ENCODE measurements around the gene BMP2. TPM values are rescaled to one million over a fixed set of nuclear protein-coding genes. Genes with fewer than 3 reads are reported as not detected.

BMP2 gene
- not detected in 2 replicates for total RNA-seq (2014; rRNA removed; shearing (Covaris generic))

DNA sequence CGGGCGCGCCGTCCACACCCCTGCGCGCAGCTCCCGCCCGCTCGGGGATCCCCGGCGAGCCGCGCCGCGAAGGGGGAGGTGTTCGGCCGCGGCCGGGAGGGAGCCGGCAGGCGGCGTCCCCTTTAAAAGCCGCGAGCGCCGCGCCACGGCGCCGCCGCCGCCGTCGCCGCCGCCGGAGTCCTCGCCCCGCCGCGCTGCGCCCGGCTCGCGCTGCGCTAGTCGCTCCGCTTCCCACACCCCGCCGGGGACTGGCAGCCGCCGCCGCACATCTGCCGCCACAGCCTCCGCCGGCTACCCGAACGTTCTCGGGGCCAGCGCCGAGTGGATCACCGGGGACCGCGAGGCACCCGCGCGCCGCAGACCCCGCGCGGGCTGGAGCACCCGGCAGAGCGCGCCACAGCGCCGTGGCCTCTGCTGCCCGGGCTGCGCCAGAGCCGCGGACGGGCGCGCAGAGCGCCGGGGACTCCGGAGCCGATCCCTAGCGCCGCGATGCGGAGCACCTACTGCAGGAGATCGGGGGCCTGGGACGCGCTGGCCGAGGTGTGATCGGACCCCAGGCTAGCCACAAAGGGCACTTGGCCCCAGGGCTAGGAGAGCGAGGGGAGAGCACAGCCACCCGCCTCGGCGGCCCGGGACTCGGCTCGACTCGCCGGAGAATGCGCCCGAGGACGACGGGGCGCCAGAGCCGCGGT is at the start of gene BMP2:
Gene BMP2 (plus strand): TSS at position 151 of the 692 bp plus-strand sequence. CDS start 2,441 bp downstream, outside the sequence.
- DNase-seq (ENCODE audit: low spot score), result peak; percentile 2

DNA sequence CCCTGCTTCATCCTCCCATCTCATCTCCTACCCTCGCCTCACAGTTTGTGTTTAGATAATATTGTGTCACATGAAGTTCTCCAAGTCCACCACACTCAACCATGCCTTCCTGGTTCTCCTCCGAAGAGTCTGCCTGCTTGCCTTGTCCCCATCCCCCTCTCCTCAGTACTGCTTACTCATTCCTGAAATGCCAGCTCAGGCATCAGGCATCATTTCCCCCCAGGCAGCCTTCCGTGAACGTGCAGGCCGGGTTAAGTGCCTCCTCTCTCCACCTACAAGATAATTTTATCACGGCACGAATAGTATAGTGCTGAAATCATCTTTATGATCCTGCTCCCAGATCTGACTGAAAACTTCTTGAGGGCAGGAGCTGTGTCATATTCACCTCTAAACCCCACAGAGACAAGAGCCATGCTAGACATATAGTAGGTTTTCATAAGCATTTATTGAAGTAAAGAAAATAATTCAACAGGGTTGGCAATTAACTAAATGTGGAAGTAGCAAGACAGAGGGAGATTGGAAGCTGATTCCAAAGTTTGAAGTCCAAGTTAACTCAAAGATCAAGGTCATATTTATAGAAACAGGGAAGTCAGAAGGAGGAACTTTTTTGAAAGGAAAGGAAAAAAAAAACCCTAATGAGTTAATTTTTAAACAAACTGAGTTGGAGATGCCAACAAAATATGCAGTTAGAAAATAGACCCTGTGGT is 48.7 kb upstream of the BMP2 start:
- DNase-seq (ENCODE audit: low spot score), result peak; percentile 6

DNA sequence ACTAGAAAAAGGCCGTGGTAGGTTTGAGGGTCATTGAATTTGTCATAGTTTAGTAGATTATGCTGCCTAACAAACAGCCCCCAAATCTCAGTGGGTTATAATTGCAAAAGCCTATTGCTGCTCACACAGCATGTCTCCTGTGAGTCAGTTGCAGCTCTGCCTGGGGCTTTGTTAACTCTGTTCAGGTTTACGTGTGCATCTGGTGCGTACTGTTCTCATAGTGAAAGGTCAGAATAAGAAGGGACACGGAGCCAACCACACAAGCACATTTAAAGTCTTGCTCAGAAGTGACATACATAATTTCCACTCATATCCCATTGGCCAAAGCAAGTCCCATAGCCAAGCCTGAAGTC is 48.1 kb upstream of the BMP2 start:
- no peak for DNase-seq (ENCODE audit: low spot score)

DNA sequence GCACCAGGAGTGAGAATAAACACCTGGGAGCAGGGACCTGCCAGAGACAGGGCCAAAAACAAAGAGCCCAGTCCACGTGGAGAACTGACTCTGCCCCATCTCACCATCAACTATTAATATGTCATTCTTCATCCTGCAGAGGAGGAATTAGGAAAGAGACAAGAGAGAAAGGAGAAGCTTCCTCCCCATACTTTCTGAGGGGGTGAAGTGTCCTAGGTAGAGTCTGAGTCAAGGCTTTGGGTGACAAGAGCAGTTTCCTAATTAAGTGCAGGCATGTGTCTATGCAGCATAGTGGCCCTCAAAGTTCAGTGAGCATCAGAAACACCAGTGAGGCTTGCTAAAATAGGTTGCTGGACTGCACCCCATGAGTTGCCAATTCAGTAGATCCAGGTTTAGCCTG is 40.7 kb upstream of the BMP2 start:
- DNase-seq (ENCODE audit: low spot score), result no peak

DNA sequence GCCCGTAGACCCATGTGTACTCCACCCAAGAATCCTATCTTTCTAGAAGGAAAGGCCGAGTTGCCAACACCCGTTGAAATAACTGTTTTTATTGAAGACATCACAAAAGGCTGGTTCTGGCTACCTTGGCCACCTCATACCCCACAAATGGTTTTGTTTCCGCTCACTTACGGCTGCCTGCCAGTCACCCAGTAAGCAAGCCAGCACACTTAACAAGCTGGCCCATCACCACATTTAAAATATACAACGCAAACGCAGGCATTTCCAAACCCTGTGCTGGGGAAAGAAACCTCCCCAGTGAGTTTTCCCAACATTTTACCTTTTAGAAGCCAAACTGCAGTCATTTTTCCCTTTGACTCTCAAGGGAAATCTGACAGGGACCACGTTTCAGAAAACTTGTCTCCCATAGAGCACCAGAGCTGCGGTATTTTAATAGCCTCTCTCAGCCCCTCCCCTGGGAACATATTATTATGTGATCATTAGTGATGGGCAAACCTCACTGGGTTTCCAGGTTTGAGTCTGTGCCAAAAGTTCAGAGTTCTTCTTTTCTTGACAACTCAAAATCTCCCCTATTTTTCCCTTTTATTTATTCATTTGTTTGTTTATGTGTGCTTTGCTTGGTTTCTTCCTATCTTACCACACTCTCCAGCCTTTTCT is 36.7 kb upstream of the BMP2 start:
- DNase-seq (ENCODE audit: low spot score), result no peak

DNA sequence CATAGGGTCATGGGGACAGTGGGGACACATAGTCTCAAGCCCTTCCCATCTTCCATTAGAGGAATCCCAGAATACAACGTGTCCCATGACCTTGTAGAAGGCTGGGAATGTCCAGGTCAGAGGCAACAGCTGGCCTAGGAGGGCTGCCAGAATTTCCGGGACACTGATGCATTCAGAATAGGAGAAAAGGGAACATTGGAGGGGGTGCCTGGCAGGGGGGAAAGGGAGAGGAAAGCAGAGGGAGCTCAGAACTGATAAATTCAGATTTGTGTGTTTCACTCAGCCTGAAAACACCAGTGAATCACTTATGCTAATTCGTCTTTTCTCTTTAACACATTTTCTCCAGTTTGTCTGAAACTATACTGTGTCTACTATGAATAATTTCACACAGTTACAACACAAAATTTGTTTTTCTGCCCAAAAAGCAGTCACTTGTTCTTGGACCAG is 35.5 kb upstream of the BMP2 start:
- no peak for DNase-seq (ENCODE audit: low spot score)

DNA sequence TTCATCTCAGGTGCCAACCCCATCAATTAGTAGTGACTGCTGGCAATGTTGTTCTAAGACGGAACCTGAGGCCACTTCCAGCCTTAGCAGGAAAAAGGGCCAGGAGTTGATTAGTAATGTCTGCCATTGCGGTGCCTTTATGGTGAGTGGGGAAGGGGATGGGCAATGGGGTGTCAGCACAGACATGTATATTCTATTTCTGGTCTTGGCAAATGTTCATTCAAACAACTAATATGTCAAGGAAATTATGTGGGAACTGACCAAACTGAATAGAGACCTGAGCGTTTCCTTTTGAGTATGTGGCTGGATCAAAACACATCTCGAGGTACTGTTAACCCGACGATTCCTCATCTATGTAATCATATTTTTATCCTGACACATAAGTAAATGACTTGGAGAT is 34.6 kb upstream of the BMP2 start:
- no peak for DNase-seq (ENCODE audit: low spot score)

DNA sequence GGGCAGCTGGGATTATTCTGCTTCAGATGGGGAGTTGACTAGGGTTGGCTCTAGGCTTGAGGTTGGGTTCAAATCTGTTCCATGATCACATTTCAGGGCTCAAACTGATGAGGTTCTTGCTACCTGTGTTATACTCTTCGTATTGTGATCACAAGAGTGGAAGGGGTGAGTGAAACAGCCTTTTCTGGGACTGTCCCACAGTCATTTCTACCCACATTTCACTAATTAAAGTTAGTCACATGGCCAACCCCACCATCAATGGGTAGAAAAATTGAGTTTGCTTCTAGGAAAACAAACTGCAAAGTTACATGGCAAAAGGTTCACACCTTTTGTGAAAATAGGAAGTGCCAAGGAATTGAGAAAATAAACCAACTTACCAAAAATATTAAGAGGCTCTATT is 33.5 kb upstream of the BMP2 start:
- DNase-seq (ENCODE audit: low spot score), result no peak

DNA sequence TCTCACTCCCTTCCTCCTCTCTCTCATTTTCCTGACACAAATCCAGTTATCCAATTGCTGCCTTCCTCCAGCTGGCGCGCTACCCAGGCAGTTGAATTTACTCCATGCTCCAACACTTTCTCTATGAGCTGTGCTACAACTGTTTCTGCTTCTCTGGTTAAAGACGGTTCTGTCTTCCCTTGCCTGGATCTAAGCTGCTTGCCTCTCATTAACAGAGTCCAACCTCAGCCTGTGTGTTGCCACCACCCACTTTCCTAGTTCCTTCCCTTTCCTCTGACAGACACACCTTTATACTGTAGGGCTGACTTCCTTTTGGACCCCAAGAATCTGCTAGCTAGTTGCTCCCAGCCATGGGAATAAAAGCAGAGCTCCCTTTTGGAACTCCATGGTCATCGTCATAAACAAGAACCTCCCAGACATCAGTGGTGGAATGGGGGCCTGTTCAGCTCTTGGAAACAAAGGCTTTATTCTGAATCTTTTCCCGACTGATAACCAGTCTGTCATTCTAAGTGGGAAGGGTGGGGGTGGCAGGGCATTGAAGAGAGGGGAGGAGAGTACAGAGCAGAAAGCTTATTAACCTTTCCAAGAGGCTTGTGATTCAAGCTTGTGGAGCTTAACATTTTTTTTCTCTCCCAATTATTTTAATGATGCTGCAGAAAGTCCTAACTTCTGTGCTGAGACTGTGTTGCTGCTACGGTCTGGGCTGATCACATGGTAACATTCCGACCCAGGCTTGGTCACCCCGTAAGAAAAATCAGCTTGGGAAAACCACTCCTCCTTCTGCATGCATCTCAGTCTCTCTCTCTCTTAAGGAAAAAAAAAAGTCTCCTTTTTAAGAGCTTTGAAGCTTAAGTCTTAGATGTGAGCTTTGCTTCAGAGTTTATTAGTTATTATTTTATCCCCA is 31.3 kb upstream of the BMP2 start:
- DNase-seq (ENCODE audit: low spot score), result no peak

DNA sequence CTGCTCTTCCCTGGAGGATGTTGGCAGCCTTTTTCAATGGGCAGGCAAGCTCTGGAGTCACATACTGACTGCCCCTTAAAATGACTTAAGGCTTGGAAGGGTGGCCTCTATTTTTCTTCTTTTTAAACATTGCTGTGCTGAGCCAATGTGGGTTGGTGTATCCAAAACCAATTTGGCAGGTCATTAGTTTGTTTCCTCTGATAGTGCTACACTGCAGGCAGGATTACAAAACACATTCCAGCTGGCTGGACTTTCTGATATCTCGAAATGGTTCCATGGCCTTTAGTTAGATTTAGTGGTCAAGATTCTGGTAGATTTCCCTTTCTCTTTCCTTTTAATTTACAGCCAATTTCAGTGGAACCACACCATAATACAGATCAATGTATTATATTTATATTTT is 28.1 kb upstream of the BMP2 start:
- DNase-seq (ENCODE audit: low spot score), result no peak

DNA sequence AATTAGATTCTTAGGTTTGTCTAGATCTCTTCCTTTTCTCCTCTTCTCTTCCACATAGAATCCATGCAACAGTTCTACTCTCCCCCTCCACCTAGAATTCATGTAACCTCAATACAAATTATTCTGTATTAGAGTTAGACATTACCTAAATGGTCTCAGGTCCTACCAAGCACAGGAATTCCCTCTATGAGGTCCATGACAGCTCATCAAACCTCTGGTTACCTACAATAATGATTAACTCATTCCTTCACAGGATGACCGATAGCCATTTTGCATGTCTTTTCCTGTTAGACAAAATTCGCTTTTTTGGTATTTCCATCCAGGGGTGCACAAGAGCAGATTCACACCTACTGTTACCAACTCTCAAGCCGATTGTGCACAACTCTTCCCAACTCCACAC is 27.4 kb upstream of the BMP2 start:
- no peak for DNase-seq (ENCODE audit: low spot score)

DNA sequence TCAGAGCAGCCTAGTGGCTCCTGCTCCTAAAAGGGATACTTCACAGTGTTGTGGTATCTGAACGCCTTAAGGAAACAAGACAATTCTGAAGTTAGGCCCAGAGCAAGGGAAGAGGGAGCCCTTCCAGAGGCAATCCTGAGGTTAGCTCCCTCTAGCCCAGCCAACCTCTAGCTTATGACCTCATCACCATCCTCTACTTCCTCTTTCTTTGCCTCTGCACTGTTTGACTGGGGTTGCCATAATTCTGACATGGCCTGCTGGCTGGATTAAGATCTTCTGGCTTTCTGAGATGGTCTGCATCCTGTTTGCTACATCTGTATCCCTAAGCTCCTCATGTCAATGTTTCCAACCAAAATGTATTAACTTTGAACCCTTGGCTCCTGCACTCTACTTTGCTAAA is 23.3 kb upstream of the BMP2 start:
- no peak for DNase-seq (ENCODE audit: low spot score)

DNA sequence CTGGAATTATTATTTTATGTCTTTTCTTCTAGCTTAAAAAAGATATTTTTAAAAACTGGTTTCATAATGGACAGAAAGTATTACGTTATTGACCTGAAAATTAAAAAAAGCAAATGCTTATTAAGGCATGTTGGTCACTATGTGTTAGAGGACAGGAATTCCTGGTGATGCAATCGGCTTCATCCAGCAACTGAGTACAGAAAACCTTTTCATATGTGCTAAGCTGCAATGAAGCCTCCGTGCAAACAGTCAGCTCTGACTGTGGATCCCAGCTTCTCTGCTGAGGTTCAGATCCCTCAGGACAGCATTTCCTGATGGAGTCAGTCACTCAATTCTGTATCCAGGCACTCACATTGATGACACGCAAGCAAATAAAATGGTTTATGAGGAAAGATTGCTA is 22.7 kb upstream of the BMP2 start:
- DNase-seq (ENCODE audit: low spot score), result no peak

DNA sequence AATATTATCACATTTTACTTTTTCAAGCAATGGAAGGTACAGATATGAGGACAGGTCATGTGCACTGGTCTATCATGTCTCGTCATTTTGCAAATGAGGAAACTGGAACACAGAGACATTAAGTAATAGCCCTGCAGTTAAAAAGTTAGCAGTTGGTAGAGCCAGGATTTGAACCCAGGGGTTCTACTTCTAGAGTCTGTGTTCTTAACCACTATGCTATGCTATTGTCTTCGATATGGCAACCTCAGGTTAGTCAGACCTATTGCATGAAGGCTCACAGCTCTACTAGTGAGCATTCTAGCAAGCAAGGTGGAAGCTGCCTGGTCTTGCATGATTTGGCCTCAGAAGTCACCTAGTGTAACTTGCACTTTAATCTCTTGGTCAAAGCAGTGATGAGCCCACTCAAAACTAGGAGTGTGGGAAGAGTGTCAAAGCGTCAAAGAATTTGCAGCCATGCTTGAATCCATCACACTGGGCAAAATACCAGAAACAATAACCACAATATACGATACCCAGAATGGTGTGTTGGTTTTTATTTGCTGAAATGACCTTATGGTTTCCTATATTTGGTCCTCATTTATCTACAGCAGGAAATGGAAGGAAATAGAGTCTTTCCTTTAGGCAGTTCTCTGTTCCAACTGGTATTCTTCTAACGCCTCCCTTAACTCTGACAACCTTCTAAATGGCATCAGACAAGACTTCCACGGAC is 20.4 kb upstream of the BMP2 start:
- no peak for DNase-seq (ENCODE audit: low spot score)

DNA sequence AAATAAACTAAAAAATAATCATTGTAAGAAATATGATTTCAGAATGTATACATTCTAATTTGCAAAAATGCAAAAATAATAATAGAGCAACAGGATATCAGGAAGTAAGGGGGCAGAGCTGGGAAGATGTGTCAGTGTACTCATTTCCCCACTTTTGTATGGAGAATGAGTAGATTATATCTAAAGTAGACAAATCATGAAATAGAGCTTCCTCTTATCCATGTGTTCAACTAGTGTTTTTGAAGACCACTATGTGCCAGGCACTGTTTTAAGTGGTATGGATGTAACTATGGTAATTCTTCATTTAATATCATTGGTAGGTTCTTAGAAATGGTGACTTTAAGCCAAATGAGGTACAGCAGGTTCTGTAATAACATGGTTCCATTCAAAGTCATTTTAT is 17.0 kb upstream of the BMP2 start:
- DNase-seq (ENCODE audit: low spot score), result no peak

DNA sequence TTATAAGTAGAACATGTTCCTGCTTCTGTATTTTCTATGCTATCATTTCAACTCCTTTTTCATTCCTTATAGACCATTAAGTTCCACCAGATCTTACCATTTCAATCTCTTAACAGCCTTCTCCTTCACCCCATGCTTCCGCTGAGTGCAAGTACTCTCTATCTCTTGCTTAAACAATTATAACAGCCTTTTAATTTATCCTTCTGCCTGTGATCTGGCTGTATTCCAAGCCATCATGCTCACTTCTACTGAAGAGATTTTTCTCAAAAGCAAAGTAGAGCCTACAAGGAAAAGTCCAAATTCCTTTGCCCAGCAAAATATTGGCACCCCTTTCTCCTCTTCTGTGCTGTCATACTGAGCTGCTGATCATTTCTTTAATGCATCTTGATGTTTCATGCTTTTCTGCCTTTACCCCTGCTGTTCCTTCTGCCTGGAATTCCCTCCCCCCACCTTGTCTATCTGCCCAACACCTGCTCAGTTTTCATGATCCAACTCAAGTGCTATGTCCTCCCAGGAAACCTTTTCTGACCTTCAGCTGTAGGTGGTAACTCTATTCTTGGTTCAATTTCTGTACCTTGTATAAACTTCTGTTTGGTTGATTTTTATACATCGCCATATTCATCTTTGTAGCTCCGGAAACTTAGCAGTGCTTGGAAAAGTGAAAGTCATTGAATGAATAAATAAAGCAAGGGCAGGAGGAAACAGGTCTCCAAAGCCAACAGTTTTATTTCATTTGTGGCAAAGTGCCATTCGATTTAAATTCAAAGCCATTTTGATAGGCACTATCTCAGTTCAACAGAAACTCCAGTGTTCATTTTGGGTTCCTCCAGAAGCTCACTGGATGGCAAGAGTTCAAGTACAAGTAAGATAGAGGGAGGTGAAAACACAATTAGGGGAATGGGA is 10.5 kb upstream of the BMP2 start:
- no peak for DNase-seq (ENCODE audit: low spot score)

DNA sequence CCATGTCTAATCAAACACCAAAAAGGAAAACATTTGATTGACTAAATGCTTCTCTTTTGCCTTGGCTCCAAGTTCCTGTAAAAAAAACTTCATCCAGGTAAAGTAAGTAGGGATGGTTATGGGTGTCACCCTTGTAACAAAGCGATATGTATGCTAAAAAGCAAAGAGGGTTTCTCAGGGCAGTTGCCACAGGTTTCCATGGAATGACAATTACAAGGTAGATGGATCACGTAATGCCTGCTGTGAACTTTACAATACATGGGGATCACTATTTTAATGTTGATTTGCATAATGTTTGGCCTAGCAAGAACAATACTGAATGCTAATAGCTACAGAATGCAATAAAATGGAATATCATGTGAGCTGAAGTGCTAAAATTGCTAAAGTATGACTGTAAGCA is 2.9 kb upstream of the BMP2 start:
- no peak for DNase-seq (ENCODE audit: low spot score)

DNA sequence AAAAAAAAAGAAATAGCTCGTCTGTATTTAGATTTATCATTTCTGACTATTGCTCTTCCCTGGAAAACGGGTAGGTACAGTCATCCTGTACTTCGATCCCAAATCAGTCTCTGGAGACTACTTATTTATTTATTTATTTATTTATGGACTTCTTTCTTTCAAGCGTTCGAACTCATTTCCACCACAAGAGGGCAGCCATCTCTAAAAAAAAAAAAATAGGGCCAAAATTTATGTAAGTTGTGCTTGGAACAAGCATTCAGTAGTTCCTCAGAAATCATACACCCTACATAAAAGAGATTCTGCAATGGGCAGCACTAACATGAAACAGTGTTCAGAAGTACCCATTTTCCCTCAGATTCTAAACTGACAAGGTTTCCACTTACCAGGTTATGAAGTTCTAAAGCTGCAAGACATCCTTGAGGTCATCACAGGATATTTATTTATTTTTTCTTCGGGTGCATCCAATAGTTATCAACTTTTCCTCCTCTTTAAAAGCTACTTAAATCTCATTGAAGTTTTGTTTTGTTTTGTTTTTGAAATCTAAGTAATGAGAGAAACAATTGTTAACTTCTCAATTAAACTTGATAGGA is 1.9 kb upstream of the BMP2 start:
- peak; percentile 42 for DNase-seq (ENCODE audit: low spot score)

DNA sequence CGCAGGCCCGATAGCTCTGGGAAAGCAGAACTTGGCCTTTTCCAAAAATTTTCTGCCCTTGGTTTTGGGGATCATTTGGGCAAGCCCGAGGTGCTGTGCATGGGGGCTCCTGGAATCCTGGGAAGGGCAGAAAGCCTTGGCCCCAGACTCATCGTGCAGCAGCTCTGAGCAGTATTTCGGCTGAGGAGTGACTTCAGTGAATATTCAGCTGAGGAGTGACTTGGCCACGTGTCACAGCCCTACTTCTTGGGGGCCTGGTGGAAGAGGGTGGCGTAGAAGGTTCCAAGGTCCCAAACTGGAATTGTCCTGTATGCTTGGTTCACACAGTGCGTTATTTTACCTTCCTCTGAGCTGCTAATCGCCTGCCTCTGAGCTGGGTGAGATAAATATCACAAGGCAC is 1.1 kb upstream of the BMP2 start:
- DNase-seq (ENCODE audit: low spot score), result no peak

DNA sequence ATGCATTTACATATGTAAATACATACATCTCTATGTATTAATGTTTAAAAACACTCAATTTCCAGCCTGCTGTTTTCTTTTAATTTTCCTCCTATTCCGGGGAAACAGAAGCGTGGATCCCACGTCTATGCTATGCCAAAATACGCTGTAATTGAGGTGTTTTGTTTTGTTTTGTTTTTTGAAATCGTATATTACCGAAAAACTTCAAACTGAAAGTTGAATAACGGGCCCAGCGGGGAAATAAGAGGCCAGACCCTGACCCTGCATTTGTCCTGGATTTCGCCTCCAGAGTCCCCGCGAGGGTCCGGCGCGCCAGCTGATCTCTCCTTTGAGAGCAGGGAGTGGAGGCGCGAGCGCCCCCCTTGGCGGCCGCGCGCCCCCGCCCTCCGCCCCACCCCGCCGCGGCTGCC is 355 bp upstream of the BMP2 start:
- DNase-seq (ENCODE audit: low spot score), result no peak
